PC-3 (cell line): ENCODE measurements around the gene VWA5A.

Experiments used
- EZH2 ChIP-seq: fragments of 300-600 bp; sonication (generic); IDR thresholded peaks from one replicate; pipeline ENCODE4 v1.6.1; 2017; ENCODE audit warnings: antibody characterized with exemption, mild to moderate bottlenecking, low read length; ENCODE audit not compliant: unreplicated experiment
- TF ChIP-seq, protein P1 (sequence below): fragments of 300-600 bp; sonication (generic); conservative IDR thresholded peaks from 2 replicates; pipeline ENCODE4 v1.5.1; 2017; ENCODE audit warnings: antibody characterized with exemption, low read depth, mild to moderate bottlenecking, low read length

DNA sequence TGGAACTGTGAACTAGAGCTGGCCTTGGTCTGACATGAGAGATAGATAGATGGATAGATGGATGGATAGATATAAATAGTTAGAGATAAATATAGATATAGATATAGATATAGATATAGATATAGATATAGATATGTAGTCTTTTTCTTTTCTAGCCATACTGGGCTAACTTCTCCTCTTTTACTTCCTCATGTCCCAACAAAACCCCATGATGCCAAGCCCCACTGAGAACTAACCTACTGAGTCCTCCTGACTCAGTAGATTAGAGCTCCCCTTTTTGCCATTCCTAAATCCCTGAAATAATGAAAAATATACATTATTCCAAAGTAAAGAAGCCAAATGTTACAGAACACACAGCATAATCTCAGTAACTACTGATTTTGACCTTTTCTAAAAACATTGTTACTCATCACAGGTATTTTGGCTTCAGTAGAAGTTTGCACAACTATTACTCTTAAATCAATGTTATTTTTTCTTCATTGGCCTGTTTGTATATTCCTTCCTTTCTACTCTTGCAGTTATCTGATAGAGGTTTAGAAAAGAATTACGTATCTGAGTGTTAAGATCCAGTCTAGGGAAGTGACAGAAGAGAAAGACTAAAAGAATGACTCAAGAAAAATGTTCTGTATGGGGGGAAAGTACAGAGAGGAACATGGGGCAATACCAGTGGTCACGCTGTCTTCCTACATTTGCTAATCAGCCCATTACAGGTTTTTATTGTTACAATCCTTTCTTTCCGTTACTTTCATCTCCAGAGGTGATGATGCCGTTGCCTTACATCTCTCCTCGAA lies 61.9 kb downstream of the VWA5A start:
- TF ChIP-seq, protein P1, sequence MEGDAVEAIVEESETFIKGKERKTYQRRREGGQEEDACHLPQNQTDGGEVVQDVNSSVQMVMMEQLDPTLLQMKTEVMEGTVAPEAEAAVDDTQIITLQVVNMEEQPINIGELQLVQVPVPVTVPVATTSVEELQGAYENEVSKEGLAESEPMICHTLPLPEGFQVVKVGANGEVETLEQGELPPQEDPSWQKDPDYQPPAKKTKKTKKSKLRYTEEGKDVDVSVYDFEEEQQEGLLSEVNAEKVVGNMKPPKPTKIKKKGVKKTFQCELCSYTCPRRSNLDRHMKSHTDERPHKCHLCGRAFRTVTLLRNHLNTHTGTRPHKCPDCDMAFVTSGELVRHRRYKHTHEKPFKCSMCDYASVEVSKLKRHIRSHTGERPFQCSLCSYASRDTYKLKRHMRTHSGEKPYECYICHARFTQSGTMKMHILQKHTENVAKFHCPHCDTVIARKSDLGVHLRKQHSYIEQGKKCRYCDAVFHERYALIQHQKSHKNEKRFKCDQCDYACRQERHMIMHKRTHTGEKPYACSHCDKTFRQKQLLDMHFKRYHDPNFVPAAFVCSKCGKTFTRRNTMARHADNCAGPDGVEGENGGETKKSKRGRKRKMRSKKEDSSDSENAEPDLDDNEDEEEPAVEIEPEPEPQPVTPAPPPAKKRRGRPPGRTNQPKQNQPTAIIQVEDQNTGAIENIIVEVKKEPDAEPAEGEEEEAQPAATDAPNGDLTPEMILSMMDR: no peak
- no peak for TF ChIP-seq EZH2
